ENCODE data around the gene AANAT. TPM values are rescaled to one million over a fixed set of nuclear protein-coding genes. Genes with fewer than 3 reads are reported as not detected.

Gene AANAT
- total RNA-seq, 1 experiment from 2014 or later, result not detected

- Histone ChIP-seq H3K4me2 (ENCODE audit: low read length) (no peak overlapping the region), H4K20me1 (ENCODE audit: insufficient read depth) (peaks cover 5% of the 10 kb centered on the region; the same call in 1 of the 2 replicates), H3K36me3 (ENCODE audit: control insufficient read depth in 1 of 2, insufficient read depth in 2 of 2, low read length in 2 of 2) (no peaks in the 10 kb centered on the region; a peak in 1 of 4 replicates), H3K9me2 (ENCODE audit: insufficient read depth) (no peaks in the 10 kb centered on the region), H2AFZ (ENCODE audit: low read depth, low read length, poor library complexity, severe bottlenecking) (no peak overlapping the region), H3K9ac (ENCODE audit: low read length) (no peak overlapping the region), H3K27me3 (ENCODE audit: insufficient read depth, low read length) (no peaks in the 10 kb centered on the region), H3K27ac (ENCODE audit: low read depth, low read length) (no peak overlapping the region), H3K4me1 (ENCODE audit: control insufficient read depth in 1 of 2, insufficient read depth in 2 of 2, low read length in 2 of 2) (peaks cover 23 to 50% of the 10 kb centered on the region in 2 experiments), H3K9me3 (ENCODE audit: control insufficient read depth in 1 of 2, insufficient read depth in 1 of 2, low read depth in 1 of 2, low read length in 2 of 2) (no peaks in the 10 kb centered on the region), H3K4me3 (replicated peaks in 1 of 2; ENCODE audit: low read depth in 1 of 2, low read length in 2 of 2) (no peak overlapping the region), H3K79me2 (ENCODE audit: insufficient read depth, low read length) (peaks cover 54% of the 10 kb centered on the region)
- RAD21 ChIA-PET (ENCODE audit: low non-redundant PET in 1 of 2, low total read pairs in 2 of 2, uncharacterized antibody in 2 of 2, unreplicated experiment in 2 of 2), result no interaction called here
- DNase-seq (ENCODE audit: low read depth, low spot score), result no peak
- intact Hi-C loops (cut with micrococcal nuclease), result no loop called here
- CTCF ChIA-PET, result no interaction called here
- no peak for ATAC-seq
- BruUV-seq (replicated peaks), result no TSS peak
- POLR2A ChIA-PET, result no interaction called here
- TF ChIP-seq ZNF274 (IDR thresholded peaks at IDR 0.05; ENCODE audit: low read depth, low read length), result no peak
- TF ChIP-seq REST (IDR thresholded peaks at IDR 0.05; ENCODE audit: low read depth), result no peak
- TF ChIP-seq TCF7L2 (IDR thresholded peaks at IDR 0.05; ENCODE audit: borderline replicate concordance, extremely low read depth, insufficient read depth, insufficient read length), result no peak
- no peak for TF ChIP-seq MAX (IDR thresholded peaks at IDR 0.05)
- no peak for TF ChIP-seq FOSL1 (IDR thresholded peaks at IDR 0.05; ENCODE audit: low read depth)
- TF ChIP-seq YY1 (IDR thresholded peaks at IDR 0.05; ENCODE audit: extremely low read depth, insufficient replicate concordance, low read depth, low read length), result no peak
Measured at GRCh38 chr17:76495663-76496400, 28.4 kb downstream of the AANAT start.
